GM12878 (cell line): Measurements from ENCODE around the gene MED1. TPM values are rescaled to one million over a fixed set of nuclear protein-coding genes. Genes with fewer than 3 reads are reported as not detected.

ENCODE experiments used
- ATAC-seq: fragments of 200-7000 bp; cut with Tn5 transposase; 3 replicates; pipeline ENCODE4 v1.9.1; 2020; ENCODE audit warnings: mild to moderate bottlenecking, moderate library complexity
- BruUV-seq: library from RNA; stranded (reverse); fragments of 400-500 nt; replicated peaks from 2 replicates; lab custom pipeline; 2021; lab: Mats Ljungman, UMichigan
- CTCF ChIA-PET: fragments of 300-600 bp; sonication (Branson Sonifier 250); formaldehyde crosslinking; extraction: SDS; loops from one replicate; lab custom pipeline; 2021; ENCODE audit warnings: inconsistent platforms; lab: Yijun Ruan, JAX
- POLR2A ChIA-PET: fragments of 350-600 bp; formaldehyde crosslinking; extraction: SDS; loops from one replicate; lab custom pipeline; 2021; ENCODE audit warnings: inconsistent platforms; lab: Charles Lee
- RAD21 ChIA-PET: fragments of 300-600 bp; sonication (Branson Sonifier 250); formaldehyde crosslinking; loops from one replicate; lab custom pipeline; 2023; ENCODE audit warnings: antibody characterized with exemption; ENCODE audit not compliant: unreplicated experiment; lab: Charles Lee
- SMC1A ChIA-PET: fragments of 300-600 bp; sonication (Branson Sonifier 250); formaldehyde crosslinking; loops from one replicate; lab custom pipeline; 2023; ENCODE audit not compliant: unreplicated experiment, uncharacterized antibody; lab: Charles Lee
- DNase-seq: peaks from one replicate; pipeline ENCODE4 v3.0.0-alpha.2; 2011; ENCODE audit warnings: low read depth, low spot score
- FAIRE-seq: peaks from 3 replicates; lab custom pipeline; 2011; peaks lifted over from hg19 to GRCh38; lab: Jason Lieb, UNC
- H2AFZ ChIP-seq: 2 replicates; pipeline ENCODE4 v1.6.0; 2011; ENCODE audit warnings: low read depth, low read length, control low read depth; ENCODE audit not compliant: control insufficient read depth
- H3K27ac ChIP-seq: 2 replicates; pipeline ENCODE4 v1.5.1; 2011; ENCODE audit warnings: control low read depth; ENCODE audit not compliant: control insufficient read depth, insufficient read depth
- H3K27me3 ChIP-seq, 2 experiments: replicated peaks in 1 of 2; 2 replicates each; pipeline versions ENCODE4 v1.6.0 to v1.6.1; 2011; ENCODE audit warnings: low read length in 1 of 2; ENCODE audit not compliant: control insufficient read depth in 2 of 2, insufficient read depth in 2 of 2
- H3K36me3 ChIP-seq, 2 experiments: 2 replicates each; pipeline ENCODE4 v1.5.1; 2011; ENCODE audit warnings: low read length in 1 of 2; ENCODE audit not compliant: control insufficient read depth in 2 of 2, insufficient read depth in 2 of 2
- H3K4me1 ChIP-seq: 2 replicates; pipeline ENCODE4 v1.6.1; 2011; ENCODE audit warnings: mild to moderate bottlenecking, low read length, moderate library complexity, mixed read lengths; ENCODE audit not compliant: control insufficient read depth, insufficient read depth
- H3K4me2 ChIP-seq: 2 replicates; pipeline ENCODE4 v1.6.0; 2011; ENCODE audit warnings: control low read depth; ENCODE audit not compliant: control insufficient read depth, insufficient read depth
- H3K4me3 ChIP-seq: fragments of 200-600 bp; sonication (generic); 2 replicates; pipeline ENCODE4 v1.5.1; 2016
- H3K79me2 ChIP-seq: 2 replicates; pipeline ENCODE4 v1.6.0; 2011; ENCODE audit warnings: low read length; ENCODE audit not compliant: control insufficient read depth, insufficient read depth
- H3K9ac ChIP-seq: 2 replicates; pipeline ENCODE4 v1.8.0; 2011; ENCODE audit warnings: low read length, control low read depth, mixed read lengths; ENCODE audit not compliant: control insufficient read depth, insufficient read depth
- H3K9me3 ChIP-seq: replicated peaks from 3 replicates; pipeline ENCODE4 v1.5.1; 2011; ENCODE audit warnings: mild to moderate bottlenecking, low read length; ENCODE audit not compliant: control insufficient read depth, insufficient read depth
- H4K20me1 ChIP-seq: 2 replicates; pipeline ENCODE4 v1.6.0; 2011; ENCODE audit not compliant: control insufficient read depth, insufficient read depth
- CBX5 ChIP-seq: sonication (generic); IDR thresholded peaks from 2 replicates; pipeline ENCODE4 v1.6.1; 2016; ENCODE audit warnings: low read depth, moderate library complexity, mild to moderate bottlenecking, inconsistent platforms
- EED ChIP-seq: sonication (generic); IDR thresholded peaks from 2 replicates; pipeline ENCODE4 v1.6.1; 2016; ENCODE audit warnings: antibody characterized with exemption, low read depth
- GABPA ChIP-seq: IDR thresholded peaks from 2 replicates; pipeline ENCODE4 v1.6.1; 2014; ENCODE audit warnings: antibody characterized with exemption, low read depth, mild to moderate bottlenecking, inconsistent platforms
- MYC ChIP-seq: IDR thresholded peaks from 2 replicates; pipeline ENCODE4 v1.6.1; 2011; ENCODE audit warnings: mild to moderate bottlenecking, low read length, moderate library complexity, inconsistent platforms; ENCODE audit not compliant: insufficient read depth, insufficient replicate concordance, insufficient read length, severe bottlenecking
- WGBS: methylation state at CpG from one replicate; pipeline ENCODE4 v1.1.6; 2016; ENCODE audit warnings: low lambda C conversion rate; ENCODE audit not compliant: insufficient replicate concordance, insufficient coverage; ENCODE audit errors: missing lambda C conversion rate; 5-methylcytosine and 5-hydroxymethylcytosine counted together
- in situ Hi-C: fragments of 300-500 bp; cut with MboI; formaldehyde crosslinking; loops from 9 replicates; pipeline ENCODE4 v1.14.3; 2018; ENCODE audit warnings: mixed read lengths
- intact Hi-C: fragments of 100-400 bp; cut with micrococcal nuclease; formaldehyde crosslinking; loops from one replicate; pipeline ENCODE4 v1.14.2; 2022; ENCODE audit not compliant: unreplicated experiment
- polyA plus RNA-seq, 11 experiments: library from polyadenylated mRNA; depleted of rRNA in 4 of 11; unstranded in 6 of 11; stranded (reverse) in 5 of 11; fragments of >200 nt; fragmentation: Nextera tagmentation in 4 of 11; fragmentation: Illumina TruSeq in 1 of 11; extraction: Ambion mirVana in 4 of 11; extraction: Trizol in 1 of 11; gene quantifications; 1 replicate in 1 of 11; 2 replicates in 10 of 11; pipeline versions ENCODE4 v1.2.1 to v1.2.3, GENCODE V29; 2011 to 2016; ENCODE audit warnings: inconsistent platforms in 2 of 11, missing spikeins in 2 of 11, low read depth in 1 of 11
- total RNA-seq, 4 experiments: library from RNA; depleted of rRNA in 3 of 4; stranded (reverse); fragments of >200 nt in 3 of 4; fragmentation: Illumina TruSeq in 1 of 4; extraction: Trizol in 1 of 4; gene quantifications; 2 replicates each; pipeline versions ENCODE4 v1.2.1 to v1.2.3, GENCODE V29; 2013 to 2021
- TF ChIP-seq, protein P1 (sequence below): IDR thresholded peaks from 2 replicates; pipeline ENCODE4 v1.6.1; 2012; ENCODE audit warnings: mild to moderate bottlenecking, low read depth, low read length
- TF ChIP-seq, protein P2 (sequence below): fragments of 150-350 bp; IDR thresholded peaks from 2 replicates; pipeline ENCODE4 v1.6.1; 2016; ENCODE audit warnings: low read depth, low read length

Gene MED1
- total and polyA plus RNA-seq, 10 of the 15 experiments (the other 5 are each of a cell fraction or from before 2014, with no cell fraction given) = 8.7 to 50.1 (median 30.1) TPM

DNA sequence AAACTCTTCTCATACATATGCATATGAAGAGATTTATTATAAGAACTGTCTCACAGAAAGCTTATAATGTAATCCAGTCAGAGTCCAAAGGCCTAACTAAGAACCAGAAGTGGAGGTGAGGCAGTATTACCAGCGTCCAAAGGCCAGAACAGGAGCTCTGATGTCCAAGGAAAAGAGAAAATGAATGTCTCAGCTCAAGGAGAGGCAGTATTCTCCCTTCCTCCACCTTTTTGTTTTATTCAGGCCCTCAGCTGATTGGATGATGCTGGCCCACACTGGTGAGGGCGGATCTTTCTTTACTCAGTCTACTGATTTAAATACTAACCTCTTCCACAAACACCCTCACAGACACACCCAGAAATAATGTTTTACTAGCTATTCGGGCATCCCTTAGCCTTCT, 93.1 kb downstream of the MED1 start (continued):
- TF ChIP-seq, protein P1, sequence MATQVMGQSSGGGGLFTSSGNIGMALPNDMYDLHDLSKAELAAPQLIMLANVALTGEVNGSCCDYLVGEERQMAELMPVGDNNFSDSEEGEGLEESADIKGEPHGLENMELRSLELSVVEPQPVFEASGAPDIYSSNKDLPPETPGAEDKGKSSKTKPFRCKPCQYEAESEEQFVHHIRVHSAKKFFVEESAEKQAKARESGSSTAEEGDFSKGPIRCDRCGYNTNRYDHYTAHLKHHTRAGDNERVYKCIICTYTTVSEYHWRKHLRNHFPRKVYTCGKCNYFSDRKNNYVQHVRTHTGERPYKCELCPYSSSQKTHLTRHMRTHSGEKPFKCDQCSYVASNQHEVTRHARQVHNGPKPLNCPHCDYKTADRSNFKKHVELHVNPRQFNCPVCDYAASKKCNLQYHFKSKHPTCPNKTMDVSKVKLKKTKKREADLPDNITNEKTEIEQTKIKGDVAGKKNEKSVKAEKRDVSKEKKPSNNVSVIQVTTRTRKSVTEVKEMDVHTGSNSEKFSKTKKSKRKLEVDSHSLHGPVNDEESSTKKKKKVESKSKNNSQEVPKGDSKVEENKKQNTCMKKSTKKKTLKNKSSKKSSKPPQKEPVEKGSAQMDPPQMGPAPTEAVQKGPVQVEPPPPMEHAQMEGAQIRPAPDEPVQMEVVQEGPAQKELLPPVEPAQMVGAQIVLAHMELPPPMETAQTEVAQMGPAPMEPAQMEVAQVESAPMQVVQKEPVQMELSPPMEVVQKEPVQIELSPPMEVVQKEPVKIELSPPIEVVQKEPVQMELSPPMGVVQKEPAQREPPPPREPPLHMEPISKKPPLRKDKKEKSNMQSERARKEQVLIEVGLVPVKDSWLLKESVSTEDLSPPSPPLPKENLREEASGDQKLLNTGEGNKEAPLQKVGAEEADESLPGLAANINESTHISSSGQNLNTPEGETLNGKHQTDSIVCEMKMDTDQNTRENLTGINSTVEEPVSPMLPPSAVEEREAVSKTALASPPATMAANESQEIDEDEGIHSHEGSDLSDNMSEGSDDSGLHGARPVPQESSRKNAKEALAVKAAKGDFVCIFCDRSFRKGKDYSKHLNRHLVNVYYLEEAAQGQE = no peak
- TF ChIP-seq GABPA = no peak

DNA sequence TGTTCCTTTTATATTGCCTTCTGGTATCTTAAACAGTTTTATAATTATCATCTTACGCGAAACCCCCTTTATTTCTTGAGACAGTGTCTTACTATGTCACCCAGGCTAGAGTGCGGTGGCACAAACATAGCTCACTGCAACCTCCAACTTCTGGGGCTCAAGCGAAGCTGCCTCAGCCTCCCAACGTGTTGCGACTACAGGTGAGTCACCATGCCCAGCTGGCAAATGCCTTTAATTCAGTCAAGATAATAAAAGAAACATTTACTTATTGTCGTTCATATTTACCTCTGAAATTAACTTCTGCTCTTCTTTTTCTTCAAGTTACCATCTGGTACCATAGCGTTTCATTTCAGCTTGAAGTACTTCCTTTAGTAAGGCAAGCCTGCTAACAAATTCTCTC, 93.6 kb downstream of the MED1 start:
- no TSS peak for BruUV-seq
- Histone ChIP-seq H3K4me3 (no peak overlapping the region), H3K4me2 (no peak overlapping the region), H3K79me2 (no peaks in the 10 kb centered on the region), H3K9ac (no peak overlapping the region), H3K9me3 (no peaks in the 10 kb centered on the region), H3K4me1 (no peaks in the 10 kb centered on the region), H3K27ac (no peak overlapping the region), H4K20me1 (no peaks in the 10 kb centered on the region), H3K36me3 (no peaks in the 10 kb centered on the region), H2AFZ (no peak overlapping the region), H3K27me3 (no peaks in the 10 kb centered on the region)
- no peak for TF ChIP-seq CBX5
- TF ChIP-seq EED = no peak
- no peak for TF ChIP-seq MYC
- TF ChIP-seq, protein P2, sequence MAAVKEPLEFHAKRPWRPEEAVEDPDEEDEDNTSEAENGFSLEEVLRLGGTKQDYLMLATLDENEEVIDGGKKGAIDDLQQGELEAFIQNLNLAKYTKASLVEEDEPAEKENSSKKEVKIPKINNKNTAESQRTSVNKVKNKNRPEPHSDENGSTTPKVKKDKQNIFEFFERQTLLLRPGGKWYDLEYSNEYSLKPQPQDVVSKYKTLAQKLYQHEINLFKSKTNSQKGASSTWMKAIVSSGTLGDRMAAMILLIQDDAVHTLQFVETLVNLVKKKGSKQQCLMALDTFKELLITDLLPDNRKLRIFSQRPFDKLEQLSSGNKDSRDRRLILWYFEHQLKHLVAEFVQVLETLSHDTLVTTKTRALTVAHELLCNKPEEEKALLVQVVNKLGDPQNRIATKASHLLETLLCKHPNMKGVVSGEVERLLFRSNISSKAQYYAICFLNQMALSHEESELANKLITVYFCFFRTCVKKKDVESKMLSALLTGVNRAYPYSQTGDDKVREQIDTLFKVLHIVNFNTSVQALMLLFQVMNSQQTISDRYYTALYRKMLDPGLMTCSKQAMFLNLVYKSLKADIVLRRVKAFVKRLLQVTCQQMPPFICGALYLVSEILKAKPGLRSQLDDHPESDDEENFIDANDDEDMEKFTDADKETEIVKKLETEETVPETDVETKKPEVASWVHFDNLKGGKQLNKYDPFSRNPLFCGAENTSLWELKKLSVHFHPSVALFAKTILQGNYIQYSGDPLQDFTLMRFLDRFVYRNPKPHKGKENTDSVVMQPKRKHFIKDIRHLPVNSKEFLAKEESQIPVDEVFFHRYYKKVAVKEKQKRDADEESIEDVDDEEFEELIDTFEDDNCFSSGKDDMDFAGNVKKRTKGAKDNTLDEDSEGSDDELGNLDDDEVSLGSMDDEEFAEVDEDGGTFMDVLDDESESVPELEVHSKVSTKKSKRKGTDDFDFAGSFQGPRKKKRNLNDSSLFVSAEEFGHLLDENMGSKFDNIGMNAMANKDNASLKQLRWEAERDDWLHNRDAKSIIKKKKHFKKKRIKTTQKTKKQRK = no peak
- ChIA-PET CTCF (no interaction called here), POLR2A (no interaction called here), RAD21 (no interaction called here), SMC1A (interaction anchor here (0.5 to 1.1 kb wide), 3 partner anchors 92 to 203 kb away, joined by 3 read pairs; no protein-coding TSS in a partner anchor)
- intact Hi-C loops (no loop called here), in situ Hi-C loops (no loop called here)
- no peak for DNase-seq
- no peak for ATAC-seq
- WGBS = 81% methylated on average over 8 of the region's 8 CpGs
- FAIRE-seq = no peak

Other genes with a start within 250 kb of the MED1 start
Only the 7 nearest of the 10 such genes appear.
- gene FBXL20, start 49.6 kb downstream of the MED1 start, total RNA-seq (2014; rRNA removed) = 4.2 and 4.3 TPM in 2 replicates
- gene FBXL20, start 49.6 kb downstream of the MED1 start, total RNA-seq (2014; rRNA removed; fragmentation: Illumina TruSeq; extraction: Trizol) = 4.6 and 4.9 TPM in 2 replicates
- 8.3 and 9.5 TPM in 2 replicates for gene FBXL20, start 49.6 kb downstream of the MED1 start, total RNA-seq (2021)
- 5.6 and 6.1 TPM in 2 replicates for gene FBXL20, start 49.6 kb downstream of the MED1 start, polyA plus RNA-seq (2011; rRNA removed)
- 3.6 and 4.9 TPM in 2 replicates for gene FBXL20, start 49.6 kb downstream of the MED1 start, polyA plus RNA-seq (2014; fragmentation: Illumina TruSeq; extraction: Trizol)
- 1 to 10 TPM; 1.2 TPM for gene FBXL20, start 49.6 kb downstream of the MED1 start, polyA plus RNA-seq (2014; fragmentation: Nextera tagmentation; extraction: Ambion mirVana)
- 3.5 and 3.8 TPM in 2 replicates for gene FBXL20, start 49.6 kb downstream of the MED1 start, polyA plus RNA-seq (2014; rRNA removed)
- gene FBXL20, start 49.6 kb downstream of the MED1 start, polyA plus RNA-seq (2016; fragmentation: Nextera tagmentation; extraction: Ambion mirVana) = 1 to 10 TPM; 5.3 to 5.4 TPM
- gene CDK12, start 10.2 kb upstream of the MED1 start, total RNA-seq (2014; rRNA removed) = 33.3 and 44.8 TPM in 2 replicates
- gene CDK12, start 10.2 kb upstream of the MED1 start, total RNA-seq (2014; rRNA removed; fragmentation: Illumina TruSeq; extraction: Trizol) = 32.0 and 33.5 TPM in 2 replicates
- gene CDK12, start 10.2 kb upstream of the MED1 start, total RNA-seq (2021) = 53.2 and 55.1 TPM in 2 replicates
- gene CDK12, start 10.2 kb upstream of the MED1 start, polyA plus RNA-seq (2011; rRNA removed) = 32.9 and 39.0 TPM in 2 replicates
- gene CDK12, start 10.2 kb upstream of the MED1 start, polyA plus RNA-seq (2014; fragmentation: Illumina TruSeq; extraction: Trizol) = 47.7 and 49.1 TPM in 2 replicates
- 1 to 10 TPM; 3.2 to 3.4 TPM for gene CDK12, start 10.2 kb upstream of the MED1 start, polyA plus RNA-seq (2014; fragmentation: Nextera tagmentation; extraction: Ambion mirVana)
- 31.9 and 33.4 TPM in 2 replicates for gene CDK12, start 10.2 kb upstream of the MED1 start, polyA plus RNA-seq (2014; rRNA removed)
- gene CDK12, start 10.2 kb upstream of the MED1 start, polyA plus RNA-seq (2016; fragmentation: Nextera tagmentation; extraction: Ambion mirVana) = 10 to 100 TPM; 16.5 to 16.6 TPM
- not detected in 2 replicates for gene NEUROD2, start 156.7 kb upstream of the MED1 start, total RNA-seq (2014; rRNA removed)
- gene NEUROD2, start 156.7 kb upstream of the MED1 start, total RNA-seq (2014; rRNA removed; fragmentation: Illumina TruSeq; extraction: Trizol) = not detected in 2 replicates
- gene NEUROD2, start 156.7 kb upstream of the MED1 start, total RNA-seq (2021) = not detected in 2 replicates
- not detected in 2 replicates for gene NEUROD2, start 156.7 kb upstream of the MED1 start, polyA plus RNA-seq (2011; rRNA removed)
- gene NEUROD2, start 156.7 kb upstream of the MED1 start, polyA plus RNA-seq (2014; fragmentation: Illumina TruSeq; extraction: Trizol) = not detected in 2 replicates
- gene NEUROD2, start 156.7 kb upstream of the MED1 start, polyA plus RNA-seq (2014; fragmentation: Nextera tagmentation; extraction: Ambion mirVana) = not detected
- gene NEUROD2, start 156.7 kb upstream of the MED1 start, polyA plus RNA-seq (2014; rRNA removed) = not detected in 2 replicates
- not detected for gene NEUROD2, start 156.7 kb upstream of the MED1 start, polyA plus RNA-seq (2016; fragmentation: Nextera tagmentation; extraction: Ambion mirVana)
- gene PPP1R1B, start 175.7 kb upstream of the MED1 start, total RNA-seq (2014; rRNA removed) = not detected in 2 replicates
- not detected in 2 replicates for gene PPP1R1B, start 175.7 kb upstream of the MED1 start, total RNA-seq (2014; rRNA removed; fragmentation: Illumina TruSeq; extraction: Trizol)
- not detected in 2 replicates for gene PPP1R1B, start 175.7 kb upstream of the MED1 start, total RNA-seq (2021)
- gene PPP1R1B, start 175.7 kb upstream of the MED1 start, polyA plus RNA-seq (2011; rRNA removed) = 0.08 and 0.10 TPM in 2 replicates
- gene PPP1R1B, start 175.7 kb upstream of the MED1 start, polyA plus RNA-seq (2014; fragmentation: Illumina TruSeq; extraction: Trizol) = not detected in 2 replicates
- not detected for gene PPP1R1B, start 175.7 kb upstream of the MED1 start, polyA plus RNA-seq (2014; fragmentation: Nextera tagmentation; extraction: Ambion mirVana)
- not detected in 2 replicates for gene PPP1R1B, start 175.7 kb upstream of the MED1 start, polyA plus RNA-seq (2014; rRNA removed)
- gene PPP1R1B, start 175.7 kb upstream of the MED1 start, polyA plus RNA-seq (2016; fragmentation: Nextera tagmentation; extraction: Ambion mirVana) = not detected
- 16.4 and 21.5 TPM in 2 replicates for gene STARD3, start 185.9 kb upstream of the MED1 start, total RNA-seq (2014; rRNA removed)
- 14.3 and 15.8 TPM in 2 replicates for gene STARD3, start 185.9 kb upstream of the MED1 start, total RNA-seq (2014; rRNA removed; fragmentation: Illumina TruSeq; extraction: Trizol)
- gene STARD3, start 185.9 kb upstream of the MED1 start, total RNA-seq (2021) = 46.3 and 48.2 TPM in 2 replicates
- 34.0 and 57.7 TPM in 2 replicates for gene STARD3, start 185.9 kb upstream of the MED1 start, polyA plus RNA-seq (2011; rRNA removed)
- 17.7 and 24.8 TPM in 2 replicates for gene STARD3, start 185.9 kb upstream of the MED1 start, polyA plus RNA-seq (2014; fragmentation: Illumina TruSeq; extraction: Trizol)
- gene STARD3, start 185.9 kb upstream of the MED1 start, polyA plus RNA-seq (2014; fragmentation: Nextera tagmentation; extraction: Ambion mirVana) = 1 to 10 TPM in 1 of 2 experiments, under 1 TPM in 1; 0.08 to 1.4 TPM
- gene STARD3, start 185.9 kb upstream of the MED1 start, polyA plus RNA-seq (2014; rRNA removed) = 41.0 and 62.7 TPM in 2 replicates
- gene STARD3, start 185.9 kb upstream of the MED1 start, polyA plus RNA-seq (2016; fragmentation: Nextera tagmentation; extraction: Ambion mirVana) = 10 to 100 TPM; 30.2 to 38.8 TPM
- 0.17 and 0.33 TPM in 2 replicates for gene TCAP, start 214.1 kb upstream of the MED1 start, total RNA-seq (2014; rRNA removed)
- 0.32 and 0.36 TPM in 2 replicates for gene TCAP, start 214.1 kb upstream of the MED1 start, total RNA-seq (2014; rRNA removed; fragmentation: Illumina TruSeq; extraction: Trizol)
- gene TCAP, start 214.1 kb upstream of the MED1 start, total RNA-seq (2021) = 0.69 and 0.95 TPM in 2 replicates
- gene TCAP, start 214.1 kb upstream of the MED1 start, polyA plus RNA-seq (2011; rRNA removed) = 0.39 and 0.40 TPM in 2 replicates
- 0.25 TPM in 1 of 2 replicates, not detected in the other for gene TCAP, start 214.1 kb upstream of the MED1 start, polyA plus RNA-seq (2014; fragmentation: Illumina TruSeq; extraction: Trizol)
- gene TCAP, start 214.1 kb upstream of the MED1 start, polyA plus RNA-seq (2014; fragmentation: Nextera tagmentation; extraction: Ambion mirVana) = not detected
- 0.76 and 1.0 TPM in 2 replicates for gene TCAP, start 214.1 kb upstream of the MED1 start, polyA plus RNA-seq (2014; rRNA removed)
- gene TCAP, start 214.1 kb upstream of the MED1 start, polyA plus RNA-seq (2016; fragmentation: Nextera tagmentation; extraction: Ambion mirVana) = under 1 TPM in 1 of 2 experiments, not detected in 1; 0.18 TPM
- not detected in 2 replicates for gene PNMT, start 217.2 kb upstream of the MED1 start, total RNA-seq (2014; rRNA removed)
- not detected in 2 replicates for gene PNMT, start 217.2 kb upstream of the MED1 start, total RNA-seq (2014; rRNA removed; fragmentation: Illumina TruSeq; extraction: Trizol)
- gene PNMT, start 217.2 kb upstream of the MED1 start, total RNA-seq (2021) = not detected in 2 replicates
- gene PNMT, start 217.2 kb upstream of the MED1 start, polyA plus RNA-seq (2011; rRNA removed) = not detected in 2 replicates
- gene PNMT, start 217.2 kb upstream of the MED1 start, polyA plus RNA-seq (2014; fragmentation: Illumina TruSeq; extraction: Trizol) = not detected in 2 replicates
- not detected for gene PNMT, start 217.2 kb upstream of the MED1 start, polyA plus RNA-seq (2014; fragmentation: Nextera tagmentation; extraction: Ambion mirVana)
- gene PNMT, start 217.2 kb upstream of the MED1 start, polyA plus RNA-seq (2014; rRNA removed) = 0.24 TPM in 1 of 2 replicates, not detected in the other
- not detected for gene PNMT, start 217.2 kb upstream of the MED1 start, polyA plus RNA-seq (2016; fragmentation: Nextera tagmentation; extraction: Ambion mirVana)